SK-N-SH (cell line): Measurements from ENCODE around the gene S100A8.

Experiments
- CTCF ChIP-seq: fragments of 200-600 bp; sonication (generic); IDR thresholded peaks from 2 replicates; pipeline ENCODE4 v1.6.1; 2017; ENCODE audit warnings: antibody characterized with exemption, mild to moderate bottlenecking, moderate library complexity
- EZH2phosphoT487 ChIP-seq: fragments of 200-600 bp; sonication (generic); IDR thresholded peaks from 2 replicates; pipeline ENCODE4 v1.6.1; 2017; ENCODE audit warnings: low read depth, mixed run types, mild to moderate bottlenecking, antibody characterized with exemption, moderate library complexity, borderline replicate concordance
- FOSL2 ChIP-seq: IDR thresholded peaks from 2 replicates; pipeline ENCODE4 v1.4.0; 2012; ENCODE audit warnings: low read depth, mild to moderate bottlenecking, moderate library complexity, borderline replicate concordance
- GATA2 ChIP-seq: sonication (generic); formaldehyde crosslinking; IDR thresholded peaks from 2 replicates; pipeline ENCODE4 v1.5.0; 2020; ENCODE audit warnings: mild to moderate bottlenecking, missing genetic modification reagents
- JUND ChIP-seq: IDR thresholded peaks from 2 replicates; pipeline ENCODE4 v1.4.0; 2012
- POLR2AphosphoS5 ChIP-seq: IDR thresholded peaks from 2 replicates; pipeline ENCODE4 v1.6.1; 2012; ENCODE audit warnings: low read depth, low read length
- REST ChIP-seq: IDR thresholded peaks from 2 replicates; pipeline ENCODE4 v1.6.1; 2012; ENCODE audit warnings: mild to moderate bottlenecking, low read depth, low read length, moderate library complexity
- USF2 ChIP-seq: fragments of 150-350 bp; IDR thresholded peaks from 2 replicates; pipeline ENCODE4 v1.6.1; 2017; ENCODE audit warnings: antibody characterized with exemption, low read length, low read depth, borderline replicate concordance
- ZBTB33 ChIP-seq: IDR thresholded peaks from 2 replicates; pipeline ENCODE4 v1.4.0; 2012; ENCODE audit warnings: low read depth, borderline replicate concordance

GRCh38 chr1:153392258-153392657, 1.4 kb upstream of the S100A8 start:
- TF ChIP-seq JUND (no peak), REST (no peak), USF2 (no peak), EZH2phosphoT487 (no peak), POLR2AphosphoS5 (no peak), CTCF (no peak), FOSL2 (no peak), GATA2 (CRISPR knock-in tag) (no peak), ZBTB33 (no peak)
